Uterus (tissue), 2 donors: ENCODE results near the gene EPHA10.
A peak's percentile ranks its signal among the peaks of the same experiment; 100 is the strongest.

Experiments
- POLR2A ChIP-seq, 2 donors: fragments of 450-650 bp; IDR thresholded peaks; one replicate each; pipeline ENCODE4 v1.6.1; 2016; ENCODE audit warnings: antibody characterized with exemption in 2 of 2, mild to moderate bottlenecking in 1 of 2, moderate library complexity in 1 of 2
- TF ChIP-seq, protein P1 (sequence below), 4 experiments: fragments of 200-600 bp in 2 of 4; fragments of 450-650 bp in 2 of 4; sonication (generic) in 2 of 4; IDR thresholded peaks; one replicate each; pipeline ENCODE4 v1.5.1; 2016 to 2019; ENCODE audit warnings: antibody characterized with exemption in 4 of 4, mild to moderate bottlenecking in 2 of 4, moderate library complexity in 1 of 4

DNA sequence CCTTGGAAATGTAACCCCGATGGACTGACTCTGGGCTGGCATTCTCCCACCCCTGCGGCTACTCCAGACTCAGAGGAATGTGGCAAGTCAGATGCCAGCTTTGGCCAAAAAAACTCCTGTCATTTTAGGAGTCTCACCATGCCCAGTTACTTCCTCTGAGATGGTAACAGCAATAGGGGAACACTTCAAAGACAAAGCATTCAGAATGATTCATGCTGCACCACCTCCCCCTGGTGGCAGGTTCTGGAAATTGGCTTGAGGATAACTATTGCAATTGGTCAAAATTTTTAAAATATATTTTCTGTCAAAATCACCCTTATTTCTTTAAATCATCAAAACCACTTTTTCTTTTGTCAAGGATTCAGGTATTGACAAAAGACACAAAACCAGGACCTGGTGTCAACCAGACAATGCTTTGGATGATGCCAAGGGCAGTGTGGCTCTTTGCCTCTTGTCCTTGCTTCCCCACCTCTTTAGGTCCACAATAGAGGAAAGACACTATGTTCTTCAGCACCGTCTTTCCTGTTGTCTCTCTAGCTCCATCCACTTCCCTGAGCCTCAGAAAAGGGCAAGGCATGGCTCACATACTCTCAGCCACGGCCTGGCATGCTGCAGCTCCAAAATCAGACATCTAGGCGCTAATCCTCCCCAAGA, 82.5 kb downstream of the EPHA10 start:
- TF ChIP-seq POLR2A (IDR thresholded peaks at IDR 0.05): no peak
- TF ChIP-seq, protein P1, sequence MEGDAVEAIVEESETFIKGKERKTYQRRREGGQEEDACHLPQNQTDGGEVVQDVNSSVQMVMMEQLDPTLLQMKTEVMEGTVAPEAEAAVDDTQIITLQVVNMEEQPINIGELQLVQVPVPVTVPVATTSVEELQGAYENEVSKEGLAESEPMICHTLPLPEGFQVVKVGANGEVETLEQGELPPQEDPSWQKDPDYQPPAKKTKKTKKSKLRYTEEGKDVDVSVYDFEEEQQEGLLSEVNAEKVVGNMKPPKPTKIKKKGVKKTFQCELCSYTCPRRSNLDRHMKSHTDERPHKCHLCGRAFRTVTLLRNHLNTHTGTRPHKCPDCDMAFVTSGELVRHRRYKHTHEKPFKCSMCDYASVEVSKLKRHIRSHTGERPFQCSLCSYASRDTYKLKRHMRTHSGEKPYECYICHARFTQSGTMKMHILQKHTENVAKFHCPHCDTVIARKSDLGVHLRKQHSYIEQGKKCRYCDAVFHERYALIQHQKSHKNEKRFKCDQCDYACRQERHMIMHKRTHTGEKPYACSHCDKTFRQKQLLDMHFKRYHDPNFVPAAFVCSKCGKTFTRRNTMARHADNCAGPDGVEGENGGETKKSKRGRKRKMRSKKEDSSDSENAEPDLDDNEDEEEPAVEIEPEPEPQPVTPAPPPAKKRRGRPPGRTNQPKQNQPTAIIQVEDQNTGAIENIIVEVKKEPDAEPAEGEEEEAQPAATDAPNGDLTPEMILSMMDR (IDR thresholded peaks at IDR 0.05): peak; percentile 84 to 88 (median 87)
